GM12878 (cell line): ENCODE results near the gene ALAS1.

Source experiments
- ASH2L ChIP-seq: fragments of 300-600, 200-600 bp; sonication (generic); IDR thresholded peaks from 2 replicates; pipeline ENCODE4 v1.6.1; 2017; ENCODE audit warnings: low read depth, mild to moderate bottlenecking, borderline replicate concordance
- BCL11A ChIP-seq: IDR thresholded peaks from 2 replicates; pipeline ENCODE4 v1.6.1; 2011; ENCODE audit warnings: low read depth, low read length
- ESRRA ChIP-seq: IDR thresholded peaks from 2 replicates; pipeline ENCODE4 v1.6.1; 2012; ENCODE audit warnings: mild to moderate bottlenecking, low read length, improper control_type of control experiment
- EZH2 ChIP-seq: IDR thresholded peaks from 2 replicates; pipeline ENCODE4 v1.6.1; 2012; ENCODE audit warnings: low read depth, mild to moderate bottlenecking, control low read depth, inconsistent platforms, low read length, borderline replicate concordance; ENCODE audit not compliant: control insufficient read depth
- NRF1 ChIP-seq: conservative IDR thresholded peaks from 2 replicates; pipeline ENCODE4 v1.6.1; 2011; ENCODE audit warnings: mild to moderate bottlenecking, low read depth, low read length, improper control_type of control experiment
- SUZ12 ChIP-seq: fragments of 200-600 bp; sonication (generic); IDR thresholded peaks from one replicate; pipeline ENCODE4 v1.6.1; 2018; ENCODE audit warnings: antibody characterized with exemption, mild to moderate bottlenecking; ENCODE audit not compliant: unreplicated experiment
- TF ChIP-seq, protein P1 (sequence below): IDR thresholded peaks from 2 replicates; pipeline ENCODE4 v1.6.1; 2011; ENCODE audit warnings: low read depth, mild to moderate bottlenecking, low read length, moderate library complexity, borderline replicate concordance; ENCODE audit errors: extremely low read depth
- TF ChIP-seq, protein P2 (sequence below), 3 experiments: IDR thresholded peaks in 2 of 3; conservative IDR thresholded peaks in 1 of 3; 2 replicates each; pipeline ENCODE4 v1.5.1; 2011; ENCODE audit warnings: low read depth in 3 of 3, low read length in 3 of 3, mild to moderate bottlenecking in 3 of 3, control low read depth in 2 of 3, moderate library complexity in 2 of 3, inconsistent platforms in 1 of 3, mixed read lengths in 1 of 3; ENCODE audit not compliant: control insufficient read depth in 2 of 3, insufficient read depth in 1 of 3; ENCODE audit errors: extremely low read depth in 1 of 3
- TF ChIP-seq, protein P3 (sequence below): fragments of 450-650 bp; formaldehyde crosslinking; IDR thresholded peaks from 2 replicates; pipeline ENCODE4 v1.4.0; 2020; ENCODE audit warnings: mild to moderate bottlenecking, moderate library complexity
- TF ChIP-seq, protein P4 (sequence below): IDR thresholded peaks from 2 replicates; pipeline ENCODE4 v1.6.1; 2012; ENCODE audit warnings: low read depth, low read length, improper control_type of control experiment

DNA sequence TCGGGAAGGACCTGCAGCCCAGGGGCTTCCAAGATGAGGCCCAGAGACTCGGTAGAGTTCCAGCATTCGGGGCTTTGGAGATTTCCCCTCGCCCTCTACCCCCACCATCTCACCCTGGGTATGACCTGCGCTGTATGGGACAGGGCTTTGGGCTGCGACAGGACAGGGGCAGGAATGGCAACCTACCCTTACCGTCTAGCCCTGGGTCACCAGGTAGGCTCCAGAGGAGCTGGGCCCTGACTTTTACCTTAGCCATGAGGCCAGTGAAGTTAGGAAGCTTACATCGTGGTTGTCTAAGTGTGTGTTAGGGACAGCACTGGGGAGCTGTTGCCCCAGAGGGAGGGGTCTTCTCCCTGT is 48.3 kb downstream of the ALAS1 start:
- TF ChIP-seq NRF1 (no peak), BCL11A (no peak), ESRRA (no peak), EZH2 (no peak), SUZ12 (no peak), ASH2L (no peak)
- TF ChIP-seq, protein P1, sequence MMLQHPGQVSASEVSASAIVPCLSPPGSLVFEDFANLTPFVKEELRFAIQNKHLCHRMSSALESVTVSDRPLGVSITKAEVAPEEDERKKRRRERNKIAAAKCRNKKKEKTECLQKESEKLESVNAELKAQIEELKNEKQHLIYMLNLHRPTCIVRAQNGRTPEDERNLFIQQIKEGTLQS: no peak
- TF ChIP-seq, protein P2, sequence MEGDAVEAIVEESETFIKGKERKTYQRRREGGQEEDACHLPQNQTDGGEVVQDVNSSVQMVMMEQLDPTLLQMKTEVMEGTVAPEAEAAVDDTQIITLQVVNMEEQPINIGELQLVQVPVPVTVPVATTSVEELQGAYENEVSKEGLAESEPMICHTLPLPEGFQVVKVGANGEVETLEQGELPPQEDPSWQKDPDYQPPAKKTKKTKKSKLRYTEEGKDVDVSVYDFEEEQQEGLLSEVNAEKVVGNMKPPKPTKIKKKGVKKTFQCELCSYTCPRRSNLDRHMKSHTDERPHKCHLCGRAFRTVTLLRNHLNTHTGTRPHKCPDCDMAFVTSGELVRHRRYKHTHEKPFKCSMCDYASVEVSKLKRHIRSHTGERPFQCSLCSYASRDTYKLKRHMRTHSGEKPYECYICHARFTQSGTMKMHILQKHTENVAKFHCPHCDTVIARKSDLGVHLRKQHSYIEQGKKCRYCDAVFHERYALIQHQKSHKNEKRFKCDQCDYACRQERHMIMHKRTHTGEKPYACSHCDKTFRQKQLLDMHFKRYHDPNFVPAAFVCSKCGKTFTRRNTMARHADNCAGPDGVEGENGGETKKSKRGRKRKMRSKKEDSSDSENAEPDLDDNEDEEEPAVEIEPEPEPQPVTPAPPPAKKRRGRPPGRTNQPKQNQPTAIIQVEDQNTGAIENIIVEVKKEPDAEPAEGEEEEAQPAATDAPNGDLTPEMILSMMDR (IDR thresholded peaks at IDR 0.05 in 2 of 3, conservative IDR thresholded peaks at IDR 0.05 in 1 of 3; ENCODE audit: control insufficient read depth in 2 of 3, extremely low read depth in 1 of 3, insufficient read depth in 1 of 3, low read depth in 3 of 3, low read length in 3 of 3): no peak
- TF ChIP-seq, protein P3, sequence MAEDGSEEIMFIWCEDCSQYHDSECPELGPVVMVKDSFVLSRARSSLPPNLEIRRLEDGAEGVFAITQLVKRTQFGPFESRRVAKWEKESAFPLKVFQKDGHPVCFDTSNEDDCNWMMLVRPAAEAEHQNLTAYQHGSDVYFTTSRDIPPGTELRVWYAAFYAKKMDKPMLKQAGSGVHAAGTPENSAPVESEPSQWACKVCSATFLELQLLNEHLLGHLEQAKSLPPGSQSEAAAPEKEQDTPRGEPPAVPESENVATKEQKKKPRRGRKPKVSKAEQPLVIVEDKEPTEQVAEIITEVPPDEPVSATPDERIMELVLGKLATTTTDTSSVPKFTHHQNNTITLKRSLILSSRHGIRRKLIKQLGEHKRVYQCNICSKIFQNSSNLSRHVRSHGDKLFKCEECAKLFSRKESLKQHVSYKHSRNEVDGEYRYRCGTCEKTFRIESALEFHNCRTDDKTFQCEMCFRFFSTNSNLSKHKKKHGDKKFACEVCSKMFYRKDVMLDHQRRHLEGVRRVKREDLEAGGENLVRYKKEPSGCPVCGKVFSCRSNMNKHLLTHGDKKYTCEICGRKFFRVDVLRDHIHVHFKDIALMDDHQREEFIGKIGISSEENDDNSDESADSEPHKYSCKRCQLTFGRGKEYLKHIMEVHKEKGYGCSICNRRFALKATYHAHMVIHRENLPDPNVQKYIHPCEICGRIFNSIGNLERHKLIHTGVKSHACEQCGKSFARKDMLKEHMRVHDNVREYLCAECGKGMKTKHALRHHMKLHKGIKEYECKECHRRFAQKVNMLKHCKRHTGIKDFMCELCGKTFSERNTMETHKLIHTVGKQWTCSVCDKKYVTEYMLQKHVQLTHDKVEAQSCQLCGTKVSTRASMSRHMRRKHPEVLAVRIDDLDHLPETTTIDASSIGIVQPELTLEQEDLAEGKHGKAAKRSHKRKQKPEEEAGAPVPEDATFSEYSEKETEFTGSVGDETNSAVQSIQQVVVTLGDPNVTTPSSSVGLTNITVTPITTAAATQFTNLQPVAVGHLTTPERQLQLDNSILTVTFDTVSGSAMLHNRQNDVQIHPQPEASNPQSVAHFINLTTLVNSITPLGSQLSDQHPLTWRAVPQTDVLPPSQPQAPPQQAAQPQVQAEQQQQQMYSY (CRISPR knock-in tag): no peak
- TF ChIP-seq, protein P4, sequence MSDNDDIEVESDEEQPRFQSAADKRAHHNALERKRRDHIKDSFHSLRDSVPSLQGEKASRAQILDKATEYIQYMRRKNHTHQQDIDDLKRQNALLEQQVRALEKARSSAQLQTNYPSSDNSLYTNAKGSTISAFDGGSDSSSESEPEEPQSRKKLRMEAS: no peak
